Fibroblast of skin of left quadriceps (primary cell): ENCODE data around the gene RFNG.

Experiments
- DNase-seq, 2 experiments: peaks; one replicate each; pipeline ENCODE4 v3.0.0-alpha.2; 2013; ENCODE audit warnings: low read depth in 2 of 2

The RFNG gene, protein sequence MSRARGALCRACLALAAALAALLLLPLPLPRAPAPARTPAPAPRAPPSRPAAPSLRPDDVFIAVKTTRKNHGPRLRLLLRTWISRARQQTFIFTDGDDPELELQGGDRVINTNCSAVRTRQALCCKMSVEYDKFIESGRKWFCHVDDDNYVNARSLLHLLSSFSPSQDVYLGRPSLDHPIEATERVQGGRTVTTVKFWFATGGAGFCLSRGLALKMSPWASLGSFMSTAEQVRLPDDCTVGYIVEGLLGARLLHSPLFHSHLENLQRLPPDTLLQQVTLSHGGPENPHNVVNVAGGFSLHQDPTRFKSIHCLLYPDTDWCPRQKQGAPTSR

DNA sequence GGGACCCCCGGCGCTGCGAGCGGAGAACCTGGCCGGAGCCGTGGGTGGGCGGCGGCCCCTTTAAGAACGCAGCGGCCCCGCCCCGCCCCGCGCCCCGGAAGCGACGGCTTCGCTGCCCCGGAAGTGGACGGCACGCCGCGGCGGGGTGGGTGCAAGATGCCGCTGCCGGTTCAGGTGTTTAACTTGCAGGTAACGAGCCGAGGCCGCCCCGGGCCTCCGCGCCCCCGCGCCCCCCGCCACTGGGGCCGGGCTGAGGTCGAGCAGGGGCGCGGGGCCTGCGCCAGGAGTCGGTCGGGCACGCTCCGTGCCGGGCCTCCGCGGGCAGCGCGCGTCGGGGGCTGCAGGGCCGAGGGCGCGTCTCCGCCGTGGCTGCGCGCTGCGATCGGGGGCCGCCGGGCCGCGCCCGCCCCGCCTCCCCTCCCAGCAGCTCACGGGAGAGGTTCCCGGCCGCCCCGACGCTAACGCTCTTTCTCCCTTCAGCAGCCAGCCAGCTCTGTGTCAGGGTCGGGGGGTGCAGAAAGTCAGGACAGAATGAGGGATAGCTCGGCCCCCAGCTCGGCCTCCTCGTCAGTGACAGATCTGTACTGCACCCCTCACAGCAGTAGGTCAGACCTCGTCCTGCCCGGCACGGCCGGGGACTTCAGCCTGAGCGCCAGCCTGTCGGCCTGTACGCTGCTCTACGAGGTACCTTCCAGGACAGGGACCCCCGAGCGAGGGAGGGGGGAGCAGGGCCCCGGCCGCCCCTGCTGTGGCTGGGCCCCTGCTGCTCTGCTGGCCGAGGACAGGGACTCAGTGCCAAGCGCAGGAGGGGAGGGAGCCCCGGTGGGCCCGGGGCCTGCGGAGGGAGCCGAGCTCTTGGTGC is at the start of gene RFNG, which contains the start of gene GPS1:
RFNG (minus strand) TSS at position 36 of the 862 bp plus-strand sequence. CDS start 45 bp downstream, outside the sequence.
GPS1 (plus strand) TSS at position 123 of the 862 bp plus-strand sequence; CDS start at position 157, 34 bp downstream.
- DNase-seq = no peak

DNA sequence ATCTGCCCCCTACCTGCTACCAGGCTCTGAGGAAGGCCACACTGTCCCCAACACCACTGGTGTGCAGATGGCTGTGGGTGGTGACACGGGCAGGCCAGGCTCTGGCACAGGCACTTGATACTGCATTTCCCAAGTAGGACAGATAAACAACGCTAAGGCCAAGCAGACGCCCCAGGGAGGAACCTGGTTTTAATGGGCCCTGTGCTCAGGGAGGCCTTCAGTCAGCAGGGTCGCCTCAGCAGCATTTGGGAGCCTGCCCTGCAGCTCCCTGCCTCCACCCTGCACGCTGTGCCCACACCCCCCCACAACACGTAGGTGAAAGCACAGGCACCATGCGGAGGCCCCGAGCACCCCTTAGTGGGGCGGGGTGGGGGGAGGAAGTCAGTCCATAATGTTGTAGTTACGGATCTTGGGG is 49.7 kb upstream of the RFNG start:
- no peak for DNase-seq

DNA sequence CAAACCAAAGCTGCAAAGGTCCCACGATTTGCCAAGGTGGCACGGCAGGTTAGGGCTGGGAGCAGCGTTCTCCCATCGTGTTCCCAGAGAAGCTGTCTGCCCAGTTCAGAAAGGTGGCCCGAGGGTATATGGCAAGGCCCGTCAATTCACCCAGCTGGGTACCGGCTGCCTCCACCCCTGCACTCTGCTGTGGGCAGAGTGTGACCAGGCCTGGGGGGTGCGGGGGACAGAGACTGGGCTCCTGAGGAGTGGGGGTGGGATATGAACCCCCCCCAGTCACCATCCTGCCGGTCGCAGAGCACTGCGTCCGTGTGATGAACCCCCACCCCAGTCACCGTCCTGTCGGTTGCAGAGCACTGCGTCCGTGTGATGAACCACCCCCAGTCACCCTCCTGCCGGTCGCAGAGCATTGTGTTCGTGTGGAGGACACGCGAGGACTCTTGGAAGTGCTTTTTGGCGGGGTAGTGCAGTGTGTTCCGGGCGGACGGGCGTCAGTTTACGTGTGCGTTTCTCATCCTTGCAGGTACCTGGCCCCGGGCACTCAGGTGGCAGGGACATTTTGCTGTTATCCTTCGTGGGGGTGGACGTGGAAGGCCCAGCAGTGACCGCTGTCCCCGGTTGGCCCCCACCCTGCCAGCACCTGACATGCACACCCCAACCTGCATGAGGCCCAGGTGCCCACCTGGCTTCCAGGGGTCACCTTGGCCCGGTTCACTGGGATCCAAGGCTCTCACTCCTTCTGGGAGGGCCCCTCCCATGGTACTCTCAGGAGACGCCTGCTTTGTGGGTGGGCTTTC is 49.1 kb upstream of the RFNG start:
- DNase-seq = no peak

DNA sequence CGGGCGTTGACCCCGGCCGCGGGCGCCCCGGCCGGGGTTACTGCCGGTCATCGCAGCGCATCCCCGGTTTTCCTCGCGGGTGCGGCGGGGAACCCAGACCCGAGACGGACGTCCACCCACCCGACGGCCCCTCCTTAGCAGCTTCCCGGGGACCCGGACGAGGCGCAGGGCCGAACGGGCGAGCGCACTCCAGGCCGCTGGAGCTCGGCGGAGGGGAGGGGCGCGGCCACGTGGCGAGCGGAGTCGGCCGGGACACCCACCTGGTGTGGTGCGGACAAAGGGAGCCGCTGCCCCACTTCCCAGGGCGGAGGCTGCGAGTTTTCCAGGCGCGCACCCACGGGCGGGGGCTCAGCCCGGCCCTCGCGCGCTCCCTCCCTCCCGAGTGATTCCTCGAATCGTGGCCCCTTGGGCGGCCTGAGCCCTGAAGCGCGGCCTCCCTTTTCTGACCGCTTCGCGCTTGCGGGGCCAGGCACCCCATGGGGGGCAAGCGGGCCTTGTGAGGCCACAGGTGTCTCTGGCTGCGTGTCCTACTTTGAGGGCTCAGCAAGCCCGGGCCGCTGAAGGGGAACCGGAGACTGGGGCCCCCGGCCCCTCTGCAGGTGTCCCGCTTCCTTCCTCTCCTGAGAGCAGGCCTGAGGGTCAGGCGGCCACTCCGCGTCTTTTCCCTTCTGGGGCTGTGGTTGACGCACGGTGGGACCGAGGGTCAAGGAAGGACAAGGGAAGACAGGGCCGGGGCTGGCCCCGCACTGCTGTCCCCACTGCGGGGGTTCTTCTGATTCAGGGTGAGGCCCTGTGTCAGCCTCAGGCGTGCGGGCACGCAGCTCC is 47.5 kb upstream of the RFNG start:
- DNase-seq = no peak

DNA sequence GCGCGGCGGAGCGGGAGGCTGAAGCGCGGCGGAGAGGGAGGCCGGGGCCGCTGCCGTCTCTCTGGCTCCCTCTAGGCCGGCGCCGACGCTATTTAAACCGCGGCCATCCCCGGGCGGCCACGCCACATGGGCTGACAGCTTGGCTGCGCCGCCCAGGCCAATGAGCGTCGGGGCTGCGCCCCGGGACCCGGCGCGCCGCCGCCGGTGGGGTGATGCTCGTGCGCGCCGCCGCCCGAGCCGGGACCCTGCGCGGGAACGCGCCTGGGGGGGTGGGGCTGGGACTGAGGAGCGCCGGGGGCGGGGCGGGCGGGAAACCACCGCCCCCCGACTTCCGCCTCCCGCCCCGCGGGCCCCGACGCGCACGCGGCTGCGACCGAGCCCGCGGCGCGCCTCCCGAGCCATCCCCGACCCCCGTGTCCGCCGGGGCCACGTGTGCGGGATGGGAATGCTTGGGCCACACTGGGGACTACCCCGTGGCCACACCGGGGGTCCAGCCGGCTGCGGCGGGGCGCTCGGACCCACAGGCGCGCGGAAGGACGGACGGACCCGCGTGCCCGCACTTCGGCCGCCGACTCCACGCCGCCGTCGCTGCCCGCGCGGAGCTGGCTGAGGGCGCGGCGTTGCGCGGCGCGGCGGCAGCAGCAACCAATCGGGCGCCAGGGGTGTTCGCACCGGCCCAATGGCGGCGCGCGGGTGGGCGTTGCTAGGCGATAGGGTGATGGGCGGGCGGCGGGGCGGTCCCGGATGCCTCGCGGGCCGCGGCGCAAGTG is 46.7 kb upstream of the RFNG start, which contains the start of gene FASN:
FASN (minus strand) TSS at position 68 of the 770 bp plus-strand sequence. CDS start 1,791 bp downstream, outside the sequence.
- peak; percentile 92 for DNase-seq

DNA sequence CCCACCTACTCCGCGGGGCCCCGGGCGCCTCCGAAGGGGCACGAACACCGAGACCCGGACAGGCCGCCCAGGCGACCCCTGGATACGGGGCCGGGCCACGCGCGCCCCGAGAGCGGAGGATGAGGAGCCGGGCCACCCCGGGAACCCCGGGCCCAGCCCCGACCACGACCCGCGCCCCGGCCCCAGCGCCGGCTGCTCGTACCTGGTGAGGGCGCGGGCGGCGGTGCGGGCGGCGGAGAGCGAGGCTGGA is 46.2 kb upstream of the RFNG start:
- DNase-seq = no peak

DNA sequence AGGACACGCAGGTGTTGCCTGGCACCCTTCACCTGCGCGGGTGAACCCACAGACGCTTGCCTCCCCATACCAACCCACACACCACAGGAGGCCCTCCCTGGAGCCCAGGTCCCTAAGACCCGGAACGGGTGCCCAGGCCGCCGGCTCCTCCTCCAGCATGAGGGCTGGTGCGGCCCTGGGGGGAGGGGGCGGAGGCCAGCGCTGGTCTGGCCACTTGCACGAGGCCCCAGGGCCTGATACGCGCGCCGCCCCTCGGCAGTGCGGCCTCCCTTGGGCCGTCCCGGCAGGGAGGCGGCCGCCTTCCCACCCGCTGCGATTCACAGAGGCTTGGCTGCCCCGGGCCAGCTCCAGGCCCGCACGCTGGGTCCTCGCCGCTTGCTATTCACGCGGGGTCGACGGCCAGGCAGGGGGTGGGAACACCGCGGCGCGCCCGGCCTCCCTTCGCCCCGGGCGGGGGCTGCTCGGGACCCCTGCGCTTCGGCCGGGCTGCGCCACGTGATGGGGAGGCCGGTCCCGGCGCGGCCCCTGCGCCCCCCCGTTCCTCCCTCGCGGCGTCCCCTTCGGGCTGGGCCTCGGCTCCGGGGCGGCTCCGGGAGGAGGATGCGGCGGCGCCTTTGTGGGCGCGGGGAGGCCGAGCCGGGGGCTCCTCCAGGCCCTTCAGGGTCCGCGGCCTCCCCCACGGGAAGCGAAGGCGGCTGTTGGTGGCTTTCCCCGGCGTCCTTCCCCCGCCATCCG is 45.7 kb upstream of the RFNG start:
- DNase-seq = no peak

DNA sequence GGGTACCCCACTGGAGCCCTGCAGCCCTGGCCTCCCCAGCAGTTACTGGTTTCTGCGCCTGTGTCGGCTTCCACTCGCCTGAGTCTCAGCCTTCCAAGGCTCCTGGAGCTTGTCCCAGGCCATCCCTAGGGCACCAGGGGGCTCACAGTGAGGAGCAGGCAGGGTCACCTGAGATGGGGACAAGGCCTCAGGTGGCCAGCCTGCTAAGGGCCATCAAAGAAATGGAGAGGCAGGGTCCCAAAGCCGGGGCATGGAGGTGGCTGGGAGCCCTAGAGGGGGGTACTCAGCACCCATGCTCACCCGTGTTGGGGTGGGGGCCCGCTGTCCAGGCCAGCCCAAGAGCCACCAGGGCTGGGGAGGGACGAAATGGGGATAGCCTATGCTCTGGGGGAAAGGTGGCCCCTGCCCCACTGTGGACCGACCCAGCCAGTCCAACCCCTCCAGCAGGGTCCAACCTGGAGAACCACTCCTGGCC is 45.1 kb upstream of the RFNG start:
- no peak for DNase-seq

DNA sequence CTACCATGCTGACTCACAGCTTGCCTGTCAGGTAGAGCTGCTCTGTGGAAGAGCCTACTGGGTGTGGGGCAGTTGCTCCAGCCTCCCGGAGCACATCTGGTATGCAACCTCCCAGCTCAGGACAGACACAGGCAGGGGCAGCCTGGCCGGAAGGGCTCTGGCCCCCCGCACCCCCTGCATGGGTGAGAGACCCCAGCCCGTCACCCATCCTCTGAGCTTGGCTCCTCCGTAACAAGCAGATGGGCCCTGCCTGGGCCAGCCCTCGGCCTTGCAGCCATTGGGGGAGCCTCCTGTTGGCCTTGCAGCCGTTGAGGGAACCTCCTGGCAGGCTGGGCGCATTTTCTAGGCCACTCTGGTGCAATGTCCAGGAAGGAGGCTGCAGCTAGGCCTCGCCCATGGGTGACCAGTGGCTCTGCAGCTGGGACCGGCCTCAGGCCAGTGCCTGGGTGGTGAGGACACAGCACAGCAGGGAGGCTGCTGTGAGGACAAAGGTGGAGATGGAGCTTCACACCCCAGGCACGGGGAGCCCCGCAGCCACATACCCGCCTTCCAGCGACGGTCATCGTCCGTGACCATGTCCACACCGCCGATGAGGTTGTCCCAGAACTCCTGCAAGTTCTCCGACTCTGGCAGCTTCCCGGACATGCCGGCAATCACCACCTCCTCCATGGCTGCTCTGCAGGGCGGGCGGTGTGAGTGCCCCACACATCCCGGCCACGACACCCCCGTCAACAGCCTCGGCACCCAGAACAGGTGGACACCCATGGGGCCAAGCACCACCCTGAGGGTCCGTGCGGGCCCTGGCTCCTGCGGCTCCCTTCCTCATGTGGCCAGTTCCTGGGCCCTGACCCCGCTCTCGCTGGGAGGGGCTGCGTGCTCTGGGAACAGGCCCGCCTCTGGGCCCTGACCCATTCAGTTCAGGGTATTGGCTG is 44.4 kb upstream of the RFNG start:
- no peak for DNase-seq

DNA sequence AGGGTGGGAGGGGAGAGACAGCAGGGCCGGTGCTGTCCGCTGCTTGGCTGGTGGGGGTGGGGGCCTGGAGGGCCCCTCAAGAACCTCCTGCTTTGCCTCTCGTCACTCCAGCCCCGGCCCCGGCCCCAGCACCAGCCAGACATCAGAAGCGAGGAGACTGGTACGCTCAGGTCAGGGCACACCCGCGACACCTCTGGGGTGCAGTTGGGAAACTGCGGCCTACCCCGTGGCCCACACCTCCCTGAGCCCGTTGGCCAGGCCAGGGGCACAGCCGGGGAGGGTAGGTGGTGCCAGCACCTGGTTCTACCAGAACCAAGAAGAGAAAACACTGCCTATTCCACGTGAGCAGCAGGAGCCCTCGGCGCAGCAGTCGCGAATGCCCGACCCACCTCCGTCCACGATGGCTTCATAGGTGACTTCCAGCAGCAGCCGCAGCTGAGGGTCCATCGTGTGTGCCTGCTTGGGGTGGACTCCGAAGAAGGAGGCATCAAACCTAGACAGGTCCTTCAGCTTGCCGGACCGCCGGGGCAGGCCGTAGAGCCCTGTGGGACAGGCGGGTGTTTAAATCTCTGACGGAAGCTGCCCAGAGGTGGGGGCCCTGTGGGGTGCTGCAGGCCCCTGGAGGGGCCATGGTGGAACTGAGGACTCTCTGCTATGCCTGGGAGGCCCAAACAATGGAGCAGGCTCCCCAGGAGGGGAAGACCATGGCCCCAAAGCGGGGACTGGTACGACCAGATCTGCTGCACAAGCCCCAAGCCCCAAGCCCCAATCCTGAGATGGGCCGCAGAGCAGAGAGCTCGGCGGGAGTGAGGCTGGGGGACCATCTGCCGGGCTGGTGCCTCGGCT is 43.5 kb upstream of the RFNG start:
- DNase-seq = no peak

DNA sequence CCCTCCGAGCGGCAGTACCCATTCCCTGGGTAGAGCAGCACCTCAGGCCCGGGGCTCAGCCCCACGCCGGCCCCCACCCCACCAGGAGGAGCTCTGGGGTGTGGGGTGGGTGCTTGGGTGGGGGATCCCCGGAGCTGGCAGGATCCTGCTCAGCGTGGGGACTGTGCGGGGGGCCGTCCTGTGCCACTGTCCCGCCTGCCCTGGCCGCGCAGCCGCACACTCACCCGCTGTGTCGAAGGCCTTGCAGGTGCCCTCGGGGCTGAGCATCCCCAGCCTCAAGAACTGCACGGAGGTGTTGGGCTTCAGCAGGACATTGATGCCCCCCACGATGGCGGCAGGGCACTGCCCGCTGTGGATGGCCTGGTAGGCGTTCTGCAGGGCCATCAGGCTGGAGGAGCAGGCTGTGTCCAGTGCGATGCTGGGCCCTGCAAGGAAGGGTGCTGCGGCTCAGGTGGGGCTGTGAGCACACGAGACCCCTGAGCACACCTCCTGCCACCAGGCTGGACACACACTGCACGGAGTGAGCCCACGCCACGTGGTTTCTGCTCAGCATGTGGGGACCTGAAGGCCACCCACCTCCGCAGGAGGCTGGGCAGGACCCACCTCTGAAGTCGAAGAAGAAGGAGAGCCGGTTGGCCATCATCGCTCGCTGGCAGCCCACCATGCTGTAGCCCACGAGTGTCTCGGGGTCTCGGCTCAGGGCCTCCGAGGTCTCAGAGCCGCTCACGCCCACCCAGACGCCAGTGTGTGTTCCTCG is 41.6 kb upstream of the RFNG start:
- no peak for DNase-seq

DNA sequence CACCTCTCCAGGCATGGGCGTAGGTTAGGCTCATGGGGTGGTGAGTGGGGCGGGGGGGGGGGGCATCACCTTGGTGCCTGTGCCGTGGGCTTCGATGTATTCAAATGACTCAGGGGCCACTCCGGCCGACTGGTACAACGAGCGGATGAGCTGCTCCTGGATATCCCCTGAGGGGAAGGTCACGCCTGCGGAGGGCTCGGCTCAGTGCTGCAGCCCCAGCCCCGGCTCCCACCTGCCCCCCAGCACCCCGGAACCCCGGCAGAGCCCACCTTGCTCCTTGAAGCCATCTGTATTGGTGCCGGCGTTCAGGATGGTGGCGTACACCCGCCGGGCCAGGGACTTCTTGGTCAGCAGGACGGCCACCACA is 41.0 kb upstream of the RFNG start:
- no peak for DNase-seq

DNA sequence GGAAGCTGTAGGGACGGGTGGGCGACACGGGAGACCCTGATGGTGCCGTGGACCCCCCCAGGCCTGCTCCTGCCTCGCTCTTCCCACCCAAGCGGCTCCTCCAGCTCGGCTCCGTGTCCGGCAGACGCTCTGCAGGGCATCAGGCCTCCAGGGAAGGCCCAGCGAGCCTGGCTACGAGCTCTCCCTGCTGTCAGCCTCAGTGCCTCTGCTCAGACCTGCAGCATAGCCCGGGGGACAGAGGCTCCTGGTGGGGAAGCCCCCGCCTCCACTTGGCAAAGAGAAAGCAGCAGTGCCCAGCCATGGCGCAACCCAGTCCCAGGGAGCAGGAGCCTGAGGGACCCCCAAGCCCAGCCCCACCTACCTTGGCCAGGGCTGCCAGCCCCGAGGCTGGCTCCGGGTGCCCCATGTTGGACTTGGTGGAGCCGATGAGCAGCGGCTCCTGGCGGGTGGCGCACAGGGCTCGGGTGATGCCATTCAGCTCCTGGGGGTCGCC is 40.5 kb upstream of the RFNG start:
- DNase-seq = no peak

DNA sequence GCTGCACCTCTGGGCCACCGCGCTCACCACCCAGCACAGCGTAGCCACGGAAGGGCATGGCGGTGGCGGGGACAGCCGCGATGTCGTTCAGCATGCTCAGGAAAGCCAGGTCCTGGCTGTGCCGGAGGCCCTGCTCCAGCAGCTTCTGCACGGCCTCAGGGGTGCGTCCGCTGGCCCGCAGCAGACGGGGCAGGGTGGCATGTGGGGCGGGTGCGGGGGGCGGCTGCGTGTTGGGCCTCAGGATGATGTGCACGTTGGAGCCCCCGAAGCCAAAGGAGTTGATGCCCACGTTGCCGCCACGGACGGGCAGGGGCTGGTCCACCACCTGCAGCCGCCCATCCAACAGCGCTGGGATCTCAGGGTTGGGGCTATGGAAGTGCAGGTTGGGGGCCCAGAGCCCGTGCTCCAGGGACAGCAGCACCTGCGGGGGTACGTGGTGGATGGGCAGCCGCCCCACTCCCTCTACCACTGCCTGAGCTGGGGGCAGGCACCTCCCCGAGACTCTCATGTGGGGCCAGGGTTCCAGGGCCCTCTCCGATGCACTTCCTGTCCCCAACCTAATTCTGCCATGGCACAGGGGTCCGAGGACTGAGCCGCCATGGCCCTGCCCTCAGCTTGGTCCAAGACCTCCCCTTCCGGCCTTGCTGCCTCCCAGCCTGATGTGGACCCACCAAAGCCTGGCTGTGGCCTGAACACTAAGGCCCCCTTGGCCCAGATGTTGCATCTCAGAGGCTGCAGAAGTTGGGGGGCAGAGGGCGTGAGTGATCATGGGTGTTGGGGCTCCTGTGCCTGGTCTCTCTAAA is 39.9 kb upstream of the RFNG start:
- no peak for DNase-seq

DNA sequence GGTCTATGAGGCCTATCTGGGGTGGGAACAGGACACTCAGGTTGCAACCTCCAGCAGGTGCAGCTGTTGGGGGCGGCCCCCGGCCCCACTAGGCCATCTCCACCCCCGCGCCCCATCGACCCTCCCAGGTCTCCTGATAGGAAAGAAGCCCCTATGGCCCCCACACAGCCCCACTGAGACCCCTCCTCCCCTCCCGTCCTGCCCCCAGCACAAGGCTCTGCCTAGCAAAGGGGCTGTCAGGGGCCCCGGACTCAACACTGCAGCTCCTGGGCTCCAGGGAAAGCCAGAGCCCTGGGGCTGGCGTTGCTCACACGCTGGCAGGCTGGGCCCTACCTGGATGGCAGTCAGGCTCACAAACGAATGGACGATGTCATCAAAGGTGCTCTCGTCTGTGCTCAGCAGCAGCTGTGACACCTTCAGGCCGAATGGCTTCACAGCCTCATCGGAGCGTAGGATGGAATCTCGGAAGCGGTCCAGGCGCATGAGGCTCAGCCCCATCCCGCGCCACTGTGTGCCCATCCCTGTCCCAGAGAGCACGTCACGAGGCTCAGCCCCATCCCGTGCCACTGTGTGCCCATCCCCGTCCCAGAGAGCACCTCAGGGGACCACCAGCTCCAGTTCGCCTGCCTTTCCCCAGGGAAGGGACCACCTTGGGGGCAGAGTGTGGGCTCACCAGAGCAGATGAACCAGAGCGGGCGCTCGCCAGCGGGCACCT is 39.1 kb upstream of the RFNG start:
- DNase-seq = no peak
